ENCODE measurements around the gene PEMT.

- TF ChIP-seq CTCF (conservative IDR thresholded peaks at IDR 0.05; ENCODE audit: low read depth, low read length) (no peak), BHLHE40 (IDR thresholded peaks at IDR 0.05; ENCODE audit: low read depth, low read length) (no peak), POLR2A (IDR thresholded peaks at IDR 0.05; ENCODE audit: low read depth, low read length) (no peak), RFX5 (IDR thresholded peaks at IDR 0.05; ENCODE audit: low read depth, low read length) (no peak)
Measured at GRCh38 chr17:17541640-17542001, 49.9 kb downstream of the PEMT start.

All from IMR-90 (cell line).